GM10847 (cell line): ENCODE data around the gene SNTG2.

Source experiments
- POLR2A ChIP-seq: IDR thresholded peaks from 2 replicates; pipeline ENCODE4 v1.6.1; 2011; ENCODE audit not compliant: insufficient read length; ENCODE audit errors: extremely low read depth

SNTG2 gene

GRCh38 chr2:961786-962185 is 11.1 kb downstream of the SNTG2 start:
- no peak for TF ChIP-seq POLR2A

GRCh38 chr2:963876-964275 is 13.2 kb downstream of the SNTG2 start:
- TF ChIP-seq POLR2A = no peak

- TF ChIP-seq POLR2A = no peak
These were observed 13.9 kb downstream of the SNTG2 start for GRCh38 chr2:964562-964961.

GRCh38 chr2:965640-966147 is 15.0 kb downstream of the SNTG2 start:
- no peak for TF ChIP-seq POLR2A

- no peak for TF ChIP-seq POLR2A
These were observed 22.5 kb downstream of the SNTG2 start for GRCh38 chr2:973129-973528.

- no peak for TF ChIP-seq POLR2A
These were observed 23.4 kb downstream of the SNTG2 start for GRCh38 chr2:974054-974453.

GRCh38 chr2:974502-974901 is 23.9 kb downstream of the SNTG2 start:
- no peak for TF ChIP-seq POLR2A

GRCh38 chr2:975095-975494 is 24.4 kb downstream of the SNTG2 start:
- TF ChIP-seq POLR2A = no peak

- TF ChIP-seq POLR2A = no peak
These were observed 28.6 kb downstream of the SNTG2 start for GRCh38 chr2:979069-979928.

- no peak for TF ChIP-seq POLR2A
These were observed 29.5 kb downstream of the SNTG2 start for GRCh38 chr2:980176-980575.

- TF ChIP-seq POLR2A = no peak
These were observed 30.6 kb downstream of the SNTG2 start for GRCh38 chr2:981258-981657.

- TF ChIP-seq POLR2A = no peak
These were observed 31.1 kb downstream of the SNTG2 start for GRCh38 chr2:981759-982158.

GRCh38 chr2:985317-985898 is 34.8 kb downstream of the SNTG2 start:
- no peak for TF ChIP-seq POLR2A

GRCh38 chr2:987789-988188 is 37.1 kb downstream of the SNTG2 start:
- no peak for TF ChIP-seq POLR2A

GRCh38 chr2:989781-990467 is 39.3 kb downstream of the SNTG2 start:
- TF ChIP-seq POLR2A = no peak

- no peak for TF ChIP-seq POLR2A
These were observed 40.3 kb downstream of the SNTG2 start for GRCh38 chr2:990970-991369.
